C1 segment of cervical spinal cord (tissue), 14 donors: ENCODE measurements around the gene UVRAG.
"Not testable (repeated sequence)": the region's sequence is repeated elsewhere in the genome, so short reads cannot be mapped to it uniquely, and the experiment has no call there.

Experiments used
- DNase-seq, 14 donors: peaks; one replicate each; lab custom pipeline; 2025; lab: John Stamatoyannopoulos, UW

UVRAG gene

DNA sequence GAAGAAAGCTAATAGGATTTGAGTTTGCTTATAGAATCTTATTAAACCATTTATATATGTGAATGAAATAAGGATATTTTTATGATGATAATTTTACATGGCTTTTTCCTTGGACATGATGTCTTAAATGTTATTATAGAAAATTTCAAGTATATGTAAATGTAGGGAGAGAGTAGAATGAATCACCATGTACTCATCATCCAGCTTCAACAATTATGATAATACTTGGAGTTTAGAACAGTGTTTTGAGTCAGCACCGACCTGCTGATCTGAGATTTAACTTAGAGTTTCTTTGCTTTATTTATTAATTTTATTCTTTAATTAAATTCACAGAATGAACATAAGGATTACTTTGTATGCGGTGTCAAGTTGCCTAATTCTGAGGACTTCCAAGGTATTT, 193.5 kb downstream of the UVRAG start:
- no peak for DNase-seq

DNA sequence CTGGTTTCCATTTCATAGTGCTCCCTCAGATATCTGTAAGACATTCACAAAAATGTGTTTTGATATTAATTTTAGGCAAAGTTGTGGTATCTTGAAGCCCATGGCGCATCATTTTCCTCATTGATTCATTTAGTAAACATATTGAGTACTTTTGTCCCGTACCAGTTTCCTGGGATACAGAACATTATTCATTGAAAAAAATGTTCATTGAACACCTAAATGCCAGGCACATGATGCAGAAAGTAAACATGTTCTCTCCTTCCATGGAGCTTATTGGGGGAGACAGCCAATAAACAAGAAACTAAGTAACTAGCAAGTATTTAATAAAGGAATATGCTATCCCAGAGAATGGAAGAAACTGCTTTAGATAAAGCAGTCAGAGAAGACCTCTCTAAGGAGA, 195.0 kb downstream of the UVRAG start:
- DNase-seq, result no peak

DNA sequence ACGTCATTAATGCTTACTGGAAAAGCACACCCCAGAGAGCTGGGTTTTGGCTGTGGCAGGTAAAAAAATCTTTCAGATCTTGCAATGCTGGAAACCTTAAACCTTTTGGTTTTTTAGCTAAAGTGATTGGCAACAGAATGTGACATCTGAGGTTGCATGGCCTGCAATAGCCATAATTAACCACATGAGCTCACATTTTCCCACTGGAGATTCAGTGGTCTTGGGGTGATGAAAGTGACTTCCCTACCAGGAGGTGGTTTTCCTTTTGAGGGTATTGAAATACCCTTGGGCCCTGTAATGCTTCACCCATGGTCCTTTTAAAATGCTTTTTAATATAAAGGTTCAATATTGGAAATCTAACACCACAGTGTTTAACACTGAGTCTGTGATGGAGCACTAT, 198.5 kb downstream of the UVRAG start:
- no peak for DNase-seq

DNA sequence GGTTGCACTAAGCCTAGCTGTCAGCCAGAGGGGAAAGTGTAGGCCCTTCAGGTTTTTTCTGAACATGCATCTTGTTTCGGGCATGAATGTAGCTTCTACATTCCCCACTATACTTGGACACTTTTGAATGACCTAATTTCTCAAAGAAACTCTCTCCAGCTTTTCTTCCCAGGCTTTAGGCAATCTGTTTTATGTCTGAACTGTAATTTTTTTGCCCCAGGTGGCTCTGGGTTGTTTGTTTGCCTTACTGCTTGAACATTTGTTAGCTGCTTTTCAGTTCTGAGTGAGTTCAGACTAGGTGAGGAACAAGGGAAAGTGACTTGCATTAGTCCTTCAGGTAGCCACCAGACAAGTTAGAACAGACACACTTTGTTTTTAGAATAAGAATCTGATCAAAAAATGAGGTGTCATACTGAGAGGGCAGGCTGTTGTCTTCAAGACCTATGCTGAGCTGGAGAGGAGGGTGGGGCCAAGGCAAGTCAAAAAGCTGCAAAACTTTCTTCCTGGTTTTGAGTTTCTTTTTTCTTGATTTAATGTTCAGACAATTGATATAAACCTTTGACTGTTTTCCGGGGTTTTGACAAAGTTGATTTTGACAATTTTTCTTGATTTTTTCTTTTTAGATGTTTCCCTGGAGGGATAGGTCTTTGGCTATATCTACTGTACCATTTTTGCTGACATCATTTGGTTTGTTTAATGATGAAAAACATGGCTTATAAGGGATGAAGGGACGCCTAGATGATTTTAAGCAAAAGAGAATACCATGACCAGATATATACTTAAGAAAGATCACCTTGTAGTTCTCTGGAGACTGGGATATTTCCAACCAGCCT, 208.4 kb downstream of the UVRAG start:
- DNase-seq, result no peak

DNA sequence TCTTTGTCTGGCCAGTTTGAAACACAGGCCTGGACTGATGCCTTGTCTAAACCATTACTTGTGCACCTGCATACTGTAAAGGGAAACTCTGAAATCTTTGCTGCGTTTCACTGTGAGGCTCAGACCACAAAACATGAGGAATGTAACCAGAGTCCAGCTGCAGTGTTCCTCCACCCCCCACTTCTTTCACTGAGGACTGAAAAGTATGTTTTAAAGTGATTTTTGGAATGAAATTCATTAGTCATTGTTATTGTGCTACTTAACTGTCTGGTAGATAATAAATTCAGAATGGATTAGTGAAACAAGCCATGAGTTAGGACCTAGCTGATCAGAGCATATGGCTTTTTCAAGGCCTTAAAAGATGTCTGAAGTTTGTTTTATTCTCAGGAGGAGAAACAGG, 210.1 kb downstream of the UVRAG start:
- DNase-seq, result no peak

DNA sequence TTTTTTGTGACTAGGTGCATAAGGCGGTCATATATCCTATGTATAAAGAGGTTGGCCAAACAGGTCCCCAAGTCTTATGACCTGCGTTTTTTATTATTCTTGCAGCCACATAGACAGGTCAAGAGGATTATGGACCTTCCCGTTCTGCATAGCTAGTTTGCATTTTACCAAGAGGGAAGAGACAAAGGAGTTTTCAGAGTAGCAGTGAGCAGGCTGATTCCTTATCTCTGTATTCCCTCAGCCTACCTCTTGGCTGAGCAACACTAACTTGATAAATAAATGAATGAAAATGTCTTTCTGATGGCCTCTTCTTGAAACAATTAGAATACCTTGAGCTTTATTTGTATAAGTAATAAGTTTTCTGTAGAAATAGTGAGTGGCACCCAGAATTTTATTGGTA, 210.8 kb downstream of the UVRAG start:
- no peak for DNase-seq

DNA sequence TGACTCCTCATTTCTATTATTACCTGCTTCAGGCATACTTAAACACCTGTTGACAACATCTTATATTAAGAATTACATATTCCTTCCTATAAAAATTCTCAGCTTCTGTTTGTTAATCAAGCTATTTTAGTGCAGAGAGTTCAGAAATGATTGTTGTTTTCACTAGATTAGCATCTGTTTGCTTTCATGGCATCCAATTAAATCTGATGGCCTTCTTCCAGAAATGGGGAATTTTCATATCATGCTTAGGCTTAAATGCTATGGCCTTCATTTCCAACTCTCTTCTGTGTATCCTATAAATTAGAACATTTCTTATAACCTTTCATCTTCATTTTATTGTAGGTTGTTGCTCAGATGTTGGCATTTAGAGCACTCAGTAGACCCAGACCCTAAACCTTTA, 211.3 kb downstream of the UVRAG start:
- DNase-seq, result no peak

DNA sequence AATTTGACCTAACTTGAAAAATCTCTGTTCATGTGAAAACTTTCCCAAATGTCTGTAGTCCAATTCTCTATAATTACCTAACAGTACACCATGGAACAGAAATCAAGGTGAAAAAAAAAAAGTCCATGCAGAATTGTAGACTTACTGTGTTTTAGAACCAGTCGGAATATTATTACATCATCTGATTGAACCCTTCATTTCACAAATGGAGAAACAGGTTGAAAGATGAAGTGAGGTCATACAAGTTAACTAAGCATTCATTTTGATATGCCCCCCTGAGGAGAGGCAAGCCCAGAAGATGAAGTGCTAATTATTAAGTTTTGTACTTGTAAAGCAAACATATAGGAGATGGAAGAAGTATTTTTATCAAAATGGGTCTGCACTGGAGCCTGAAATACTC, 211.9 kb downstream of the UVRAG start:
- no peak for DNase-seq

DNA sequence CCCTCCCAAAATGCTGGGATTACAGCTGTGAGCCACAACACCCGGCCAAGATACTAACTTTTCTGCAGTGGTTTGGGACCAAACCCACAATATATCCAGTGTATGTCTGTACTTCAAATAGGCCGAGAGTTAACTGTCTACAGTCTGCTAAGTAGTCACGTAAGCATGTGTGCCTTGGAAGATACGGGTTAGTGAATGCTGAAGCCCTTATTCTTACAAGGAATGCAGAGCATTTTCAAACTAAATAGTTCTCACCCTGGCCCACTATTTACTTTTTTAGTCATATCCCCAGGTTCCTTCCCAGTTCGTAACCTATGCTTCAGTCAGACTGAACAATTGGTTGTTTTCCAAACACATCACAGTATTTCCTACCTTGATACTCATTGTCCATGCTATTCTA, 215.3 kb downstream of the UVRAG start:
- no peak for DNase-seq

DNA sequence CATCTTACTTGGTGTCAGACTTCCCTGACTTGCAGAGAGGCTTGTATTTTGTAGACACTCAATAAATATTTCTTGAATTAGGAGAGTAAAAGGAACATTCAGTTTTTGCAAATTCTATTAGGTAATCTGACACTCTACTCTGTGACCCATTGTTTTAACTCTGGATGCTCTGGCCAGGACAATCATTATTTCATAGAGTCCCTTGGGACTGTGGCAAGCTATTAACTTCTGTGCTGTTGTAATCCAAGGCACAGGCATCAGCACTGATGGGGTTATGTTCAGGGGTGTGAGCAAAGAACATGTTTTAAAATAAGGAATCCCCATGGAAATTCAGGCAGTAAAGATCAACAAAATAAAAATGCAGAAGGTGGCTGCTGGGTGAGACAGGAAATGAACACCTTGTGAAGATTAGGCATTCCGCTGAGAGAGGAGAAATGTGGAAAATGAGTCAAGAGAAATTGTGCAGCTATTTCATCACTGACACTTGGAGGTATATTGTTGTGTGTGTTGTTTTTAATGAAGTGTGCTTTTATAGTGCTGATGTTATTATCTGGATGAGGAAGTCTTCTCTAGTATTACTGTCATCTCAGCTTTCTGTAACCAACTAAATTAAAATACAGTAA, 216.1 kb downstream of the UVRAG start:
- no peak for DNase-seq

DNA sequence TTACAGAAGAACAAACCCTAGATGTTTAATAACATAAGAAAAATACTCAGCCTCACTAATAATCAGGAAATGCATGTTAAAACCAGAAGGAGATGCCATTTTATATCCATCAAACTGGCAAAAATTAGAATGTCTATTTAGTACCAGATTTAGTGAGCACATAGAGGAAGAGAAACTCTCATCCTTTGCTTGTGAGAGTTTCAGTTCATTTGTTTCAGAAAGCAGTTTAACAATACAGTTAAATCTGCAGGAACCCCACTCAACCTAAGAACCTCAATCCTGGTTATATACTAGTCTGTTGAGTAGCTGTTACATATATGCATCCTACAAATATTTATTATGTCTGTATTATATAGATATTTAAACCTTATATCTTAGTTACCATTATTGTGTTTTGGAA, 218.7 kb downstream of the UVRAG start:
- no peak for DNase-seq

DNA sequence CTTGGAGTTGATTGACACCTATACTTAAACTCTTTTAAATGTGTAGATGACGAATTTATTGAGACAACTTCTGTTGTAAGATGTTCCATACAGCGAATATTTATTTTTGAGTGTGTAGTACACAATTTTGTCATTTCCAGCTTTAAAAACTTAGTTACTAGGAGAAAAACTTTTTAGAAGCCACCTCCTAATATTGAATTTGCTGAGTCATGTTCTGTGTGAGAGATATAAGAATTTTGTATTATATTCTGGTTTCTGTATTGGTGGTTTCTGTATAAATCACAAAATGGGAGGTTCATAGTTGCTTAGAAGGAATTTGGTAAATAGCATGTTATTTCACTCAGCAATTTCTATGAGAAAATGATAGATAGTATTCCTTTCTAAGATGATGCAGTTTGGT, 220.0 kb downstream of the UVRAG start:
- no peak for DNase-seq

DNA sequence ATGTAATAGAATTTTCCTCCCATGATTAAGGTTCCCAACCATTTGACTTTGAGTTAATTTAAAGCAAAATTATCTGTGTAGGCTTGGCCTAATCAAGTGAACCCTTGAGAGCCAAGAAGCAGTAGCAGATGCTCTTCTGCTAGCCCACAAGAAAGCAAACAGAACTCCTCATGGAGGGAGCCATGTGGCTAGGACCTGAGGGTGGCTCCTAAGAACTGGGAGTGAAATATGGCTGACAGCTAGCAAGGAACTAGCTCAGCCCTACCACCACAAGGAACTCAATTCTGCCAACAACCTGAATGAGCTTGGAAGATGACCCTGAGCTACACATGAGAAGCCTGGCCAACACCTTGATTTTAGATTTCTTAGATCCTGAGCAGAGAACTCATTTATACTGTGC, 223.6 kb downstream of the UVRAG start:
- no peak for DNase-seq

DNA sequence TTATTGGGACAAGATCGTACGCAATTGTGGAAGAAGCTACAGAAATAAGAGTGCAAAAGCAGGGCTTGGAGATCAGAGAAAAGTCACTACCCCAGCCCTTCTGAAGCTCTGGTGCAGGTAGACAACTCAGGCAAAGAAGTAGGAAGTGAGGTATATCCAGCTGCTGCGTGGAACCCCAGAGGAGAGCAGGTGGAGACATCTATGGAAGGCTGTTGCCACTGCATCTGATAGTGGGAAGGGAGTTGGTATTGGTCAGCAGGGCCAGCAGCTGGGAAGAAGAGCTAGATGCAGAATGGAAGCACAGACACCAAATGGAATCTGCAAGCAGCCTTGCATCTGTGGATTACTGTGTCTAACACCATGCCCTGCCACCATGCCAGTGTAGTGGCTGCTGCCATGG, 226.2 kb downstream of the UVRAG start:
- no peak for DNase-seq

DNA sequence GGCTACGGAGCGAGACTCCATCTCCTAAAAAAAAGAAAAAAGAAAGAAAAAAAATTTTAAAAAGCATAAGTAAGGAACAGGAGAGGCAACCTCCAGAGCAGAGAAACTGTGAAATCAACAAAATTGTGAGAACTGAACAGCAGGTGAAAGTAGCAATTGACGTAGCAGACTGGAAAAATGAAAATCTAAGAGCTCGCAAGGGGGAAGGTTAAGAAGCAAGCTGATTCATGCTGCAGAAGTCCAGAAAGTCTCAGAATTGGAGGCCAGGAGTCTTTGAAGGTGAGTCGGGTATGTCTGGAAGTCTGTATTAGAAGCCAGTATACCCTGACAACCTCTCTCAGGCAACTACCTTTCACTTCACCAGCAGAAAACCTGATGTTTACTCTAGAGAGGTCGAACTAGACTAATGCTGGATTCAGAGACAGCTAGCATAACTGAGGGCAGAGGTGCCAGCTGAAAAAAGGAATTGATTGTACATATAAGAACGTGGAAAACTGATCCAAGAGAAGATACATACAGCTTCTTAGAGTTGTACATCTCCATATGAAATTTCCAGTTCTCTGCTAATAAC, 229.8 kb downstream of the UVRAG start:
- DNase-seq, result no peak

DNA sequence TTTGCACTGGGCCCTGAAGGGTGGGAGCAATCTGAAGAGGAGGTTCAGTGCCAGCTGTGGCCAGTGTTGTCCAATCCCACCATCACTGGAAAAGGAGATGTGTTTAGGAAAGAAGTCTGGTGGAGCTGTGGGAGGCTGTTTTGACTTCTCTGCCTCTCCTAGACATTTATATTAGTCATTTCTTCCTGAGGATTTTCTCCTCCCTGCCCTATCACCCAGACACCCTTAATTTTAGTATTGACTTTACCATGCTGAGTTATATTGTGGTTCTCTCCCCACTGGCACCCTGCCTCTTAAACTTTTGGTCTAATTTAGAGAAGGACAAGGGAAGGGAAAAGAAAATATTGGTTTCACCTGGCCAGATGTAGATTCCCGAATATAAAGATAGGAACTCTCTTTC, 232.2 kb downstream of the UVRAG start:
- DNase-seq, result no peak

DNA sequence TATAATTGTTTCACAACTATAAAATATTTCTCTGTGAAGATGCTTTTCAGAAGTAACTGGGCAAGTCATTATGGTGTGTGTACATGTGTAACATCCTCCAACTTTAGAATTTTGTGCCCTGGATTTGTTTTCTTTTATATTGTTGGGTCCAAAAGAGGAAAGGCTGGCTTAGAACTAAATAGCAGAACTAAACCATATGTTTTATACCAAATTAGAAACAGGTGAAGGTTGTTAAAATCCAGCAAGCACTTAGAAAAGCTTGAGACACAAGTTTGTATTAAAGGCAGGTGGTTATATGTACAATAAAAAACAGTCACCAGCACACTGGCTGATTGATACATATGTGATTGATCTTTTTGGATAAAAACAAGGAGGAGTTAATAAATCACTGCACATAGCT, 232.8 kb downstream of the UVRAG start:
- no peak for DNase-seq

DNA sequence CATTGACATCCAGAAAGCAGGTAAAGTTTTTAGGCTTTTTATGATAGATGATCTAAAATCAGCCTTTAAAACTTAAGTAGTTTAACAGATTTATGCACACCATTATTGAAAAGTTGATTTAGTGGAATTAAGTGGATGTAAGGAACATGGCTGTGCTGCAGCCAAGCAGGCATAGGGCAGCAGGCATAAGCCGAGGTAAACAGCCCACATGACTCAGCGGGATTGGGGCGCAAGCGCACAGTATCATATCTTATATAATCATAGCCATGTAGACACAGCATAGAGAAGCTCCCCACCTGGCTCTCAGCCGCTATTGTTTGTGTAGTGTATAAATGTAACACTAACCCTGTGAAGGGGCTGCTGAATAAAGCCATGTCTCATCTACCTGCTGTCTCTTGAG, 233.8 kb downstream of the UVRAG start:
- no peak for DNase-seq

DNA sequence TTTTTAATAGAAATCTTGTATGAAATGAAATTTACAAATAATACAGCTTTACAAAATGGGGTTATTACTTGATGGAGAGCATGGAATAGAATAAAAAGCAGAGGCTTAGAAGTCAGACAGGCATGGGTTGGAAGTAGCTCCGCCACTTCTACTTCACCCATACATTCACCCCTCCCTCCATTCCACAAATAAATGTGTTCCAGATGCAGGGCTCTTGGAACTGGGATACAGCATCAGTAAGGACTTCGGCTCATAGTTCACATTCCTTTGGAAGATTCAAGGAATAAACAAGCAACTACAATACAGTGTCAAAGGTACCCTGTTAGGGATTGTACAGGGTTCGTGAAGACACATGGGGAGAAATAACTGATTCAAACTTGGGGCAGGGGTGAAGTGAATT, 234.5 kb downstream of the UVRAG start:
- DNase-seq, result no peak

DNA sequence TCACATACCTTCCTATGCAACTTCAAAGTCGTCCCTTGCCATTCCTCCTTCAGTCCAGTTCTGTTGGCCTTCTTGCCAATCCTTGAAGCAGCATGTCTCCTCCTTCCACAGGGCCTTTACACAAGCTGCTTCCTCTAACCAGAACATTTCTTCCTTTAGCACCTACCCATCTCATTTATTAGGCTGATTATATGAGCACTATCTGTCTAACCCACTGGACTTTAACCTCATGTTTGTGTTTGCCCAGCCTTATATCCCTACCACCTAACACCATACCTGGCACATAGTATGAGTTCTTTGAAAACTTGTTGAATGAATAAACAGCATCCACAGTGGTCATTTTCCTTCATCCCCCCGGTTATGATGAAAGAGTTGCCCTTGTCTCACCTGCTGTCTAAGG, 236.9 kb downstream of the UVRAG start:
- no peak for DNase-seq

DNA sequence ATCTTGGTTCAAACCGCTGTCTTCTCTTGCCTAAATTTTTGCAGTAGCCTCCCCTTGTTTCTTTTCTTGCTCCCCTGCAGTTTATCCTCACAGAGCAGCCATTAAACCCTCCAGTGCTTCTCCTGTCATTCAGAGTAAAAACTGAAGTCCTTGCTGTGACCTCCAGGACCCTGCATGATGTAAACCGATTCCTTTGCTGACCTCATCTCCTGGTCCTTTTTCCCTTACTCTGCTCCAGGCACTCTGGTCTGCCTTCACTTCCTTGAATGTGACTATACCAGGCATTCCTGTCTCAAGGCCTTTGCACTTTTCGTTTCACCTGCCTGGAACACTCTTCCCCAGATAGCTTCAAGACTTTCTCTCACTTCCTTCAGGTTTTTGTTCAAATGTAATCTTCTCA, 239.3 kb downstream of the UVRAG start:
- no peak for DNase-seq

DNA sequence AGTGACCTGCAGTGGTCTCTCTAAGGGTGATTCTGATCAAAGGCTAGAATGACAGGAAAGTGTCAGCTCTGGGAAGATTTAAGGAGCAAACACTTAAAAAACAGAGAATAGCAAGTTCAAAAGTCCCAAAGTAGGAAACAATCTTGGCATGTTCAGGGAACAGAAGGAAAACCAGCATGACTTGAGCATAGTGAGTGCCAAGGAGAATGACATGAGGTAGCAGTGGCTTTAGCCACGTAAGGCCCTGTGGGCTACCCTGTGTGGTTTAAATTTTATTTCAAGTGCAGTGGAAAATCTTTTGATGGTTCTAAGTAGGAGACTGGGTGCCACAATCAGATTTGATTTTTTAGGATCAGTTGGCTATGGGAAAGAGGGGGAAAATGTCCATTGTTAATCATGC, 241.9 kb downstream of the UVRAG start:
- DNase-seq, result peak in 1 of 14 donors; percentile 19

DNA sequence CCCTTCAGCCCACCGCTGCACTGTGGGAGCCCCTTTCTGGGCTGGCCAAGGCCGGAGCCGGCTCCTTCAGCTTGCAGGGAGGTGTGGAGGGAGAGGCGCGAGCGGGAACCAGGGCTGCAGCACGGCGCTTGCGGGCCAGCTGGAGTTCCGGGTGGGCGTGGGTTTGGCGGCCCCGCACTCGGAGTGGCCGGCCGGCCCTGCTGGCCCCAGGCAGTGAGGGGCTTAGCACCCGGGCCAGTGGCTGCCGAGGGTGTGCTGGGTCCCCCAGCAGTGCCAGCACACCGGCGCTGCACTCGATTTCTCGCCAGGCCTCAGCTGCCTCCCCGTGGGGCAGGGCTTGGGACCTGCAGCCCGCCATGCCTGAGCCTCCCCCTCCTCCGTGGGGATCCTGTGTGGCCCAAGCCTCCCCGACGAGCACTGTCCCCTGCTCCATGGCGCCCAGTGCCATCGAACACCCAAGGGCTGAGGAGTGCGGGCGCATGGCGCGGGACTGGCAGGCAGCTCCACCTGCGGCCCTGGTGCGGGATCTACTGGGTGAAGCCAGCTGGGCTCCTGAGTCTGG, 245.5 kb downstream of the UVRAG start:
- not testable (repeated sequence) for DNase-seq
